ENCODE results near the gene DIRAS2.

GRCh38 chr9:90568667-90569066 is 74.0 kb downstream of the DIRAS2 start:
- no peak for TF ChIP-seq POLR2A (IDR thresholded peaks at IDR 0.05; ENCODE audit: low read depth, low read length)
- TF ChIP-seq, protein P1, sequence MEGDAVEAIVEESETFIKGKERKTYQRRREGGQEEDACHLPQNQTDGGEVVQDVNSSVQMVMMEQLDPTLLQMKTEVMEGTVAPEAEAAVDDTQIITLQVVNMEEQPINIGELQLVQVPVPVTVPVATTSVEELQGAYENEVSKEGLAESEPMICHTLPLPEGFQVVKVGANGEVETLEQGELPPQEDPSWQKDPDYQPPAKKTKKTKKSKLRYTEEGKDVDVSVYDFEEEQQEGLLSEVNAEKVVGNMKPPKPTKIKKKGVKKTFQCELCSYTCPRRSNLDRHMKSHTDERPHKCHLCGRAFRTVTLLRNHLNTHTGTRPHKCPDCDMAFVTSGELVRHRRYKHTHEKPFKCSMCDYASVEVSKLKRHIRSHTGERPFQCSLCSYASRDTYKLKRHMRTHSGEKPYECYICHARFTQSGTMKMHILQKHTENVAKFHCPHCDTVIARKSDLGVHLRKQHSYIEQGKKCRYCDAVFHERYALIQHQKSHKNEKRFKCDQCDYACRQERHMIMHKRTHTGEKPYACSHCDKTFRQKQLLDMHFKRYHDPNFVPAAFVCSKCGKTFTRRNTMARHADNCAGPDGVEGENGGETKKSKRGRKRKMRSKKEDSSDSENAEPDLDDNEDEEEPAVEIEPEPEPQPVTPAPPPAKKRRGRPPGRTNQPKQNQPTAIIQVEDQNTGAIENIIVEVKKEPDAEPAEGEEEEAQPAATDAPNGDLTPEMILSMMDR (IDR thresholded peaks at IDR 0.05; ENCODE audit: extremely low read depth in 1 of 2, insufficient read depth in 1 of 2, low read depth in 1 of 2, low read length in 2 of 2) = no peak
- no peak for TF ChIP-seq POLR2AphosphoS5 (IDR thresholded peaks at IDR 0.05; ENCODE audit: insufficient read depth, low read depth, low read length)
- TF ChIP-seq EZH2 (IDR thresholded peaks at IDR 0.05; ENCODE audit: borderline replicate concordance, low read depth, low read length, severe bottlenecking) = no peak
- no peak for TF ChIP-seq FOS (IDR thresholded peaks at IDR 0.05; ENCODE audit: borderline replicate concordance, insufficient read depth, low read length)
